ENCODE measurements around the gene KERA.
"Not testable (repeated sequence)": the region's sequence is repeated elsewhere in the genome, so short reads cannot be mapped to it uniquely, and the experiment has no call there.

GRCh38 chr12:91089953-91090352 is 32.1 kb upstream of the KERA start:
- not testable (repeated sequence) for TF ChIP-seq POLR2AphosphoS5 (IDR thresholded peaks at IDR 0.05); POLR2A (IDR thresholded peaks at IDR 0.05); CTCF (IDR thresholded peaks at IDR 0.05 in 8 of 11, conservative IDR thresholded peaks at IDR 0.05 in 3 of 11)
